Islet of Langerhans (tissue), 1 donor: ENCODE results near the gene TMEM198.

Source experiments
- FAIRE-seq: peaks from one replicate; lab custom pipeline; 2011; peaks lifted over from hg19 to GRCh38; lab: Jason Lieb, UNC

TMEM198 gene

DNA sequence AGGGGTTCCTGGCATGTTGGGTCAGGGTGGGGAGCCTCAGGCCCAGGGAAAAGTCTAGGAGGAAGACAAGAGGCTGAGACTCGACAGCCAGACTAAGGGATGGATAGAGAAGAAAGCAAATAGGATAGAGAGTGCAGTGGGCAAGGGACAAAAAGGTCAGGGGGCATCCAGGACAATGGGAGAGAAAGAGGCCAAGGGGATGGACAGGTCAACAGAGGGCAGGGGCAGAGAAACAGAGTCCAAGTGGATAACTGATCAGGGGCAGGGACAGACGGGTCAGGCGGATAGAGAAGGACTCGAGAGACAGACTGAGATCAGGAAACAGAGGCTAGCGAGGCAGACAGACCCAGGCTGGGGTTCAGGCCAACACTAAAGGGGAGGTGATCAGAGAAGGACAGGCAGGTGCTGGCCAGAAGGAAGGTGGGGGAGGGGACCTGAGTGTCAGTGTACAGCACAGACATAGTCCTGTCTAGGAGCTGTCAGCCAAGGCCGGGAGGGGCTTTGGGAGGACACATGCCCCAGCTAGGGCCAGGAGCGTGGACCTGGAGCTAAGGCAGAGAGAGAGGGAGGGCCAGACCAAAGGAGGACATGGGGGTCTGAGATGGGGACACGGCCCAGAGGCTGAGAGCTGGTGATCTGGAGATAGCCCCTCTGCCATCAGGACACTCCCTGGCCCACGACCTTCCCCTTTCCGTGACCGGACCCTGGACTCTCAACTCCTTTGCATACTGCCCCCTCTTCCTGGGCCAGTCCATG lies 17.3 kb upstream of the TMEM198 start:
- FAIRE-seq = no peak

DNA sequence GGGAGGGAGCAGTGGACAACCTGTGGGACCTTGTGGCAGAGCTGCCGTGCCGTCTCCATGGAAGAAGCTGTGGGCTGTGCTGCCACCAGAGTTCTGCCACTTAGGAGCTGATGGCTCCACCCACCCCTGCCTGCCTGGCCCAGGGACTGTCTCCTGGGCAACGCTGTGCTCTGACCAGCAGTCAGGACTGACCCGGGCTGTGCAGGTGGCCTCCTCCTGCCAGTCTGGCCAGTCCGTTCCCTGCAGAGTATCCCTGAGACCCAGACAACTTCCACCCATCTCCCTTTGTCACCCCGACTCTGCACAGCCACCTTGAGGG lies 16.8 kb upstream of the TMEM198 start:
- FAIRE-seq = peak; percentile 74

DNA sequence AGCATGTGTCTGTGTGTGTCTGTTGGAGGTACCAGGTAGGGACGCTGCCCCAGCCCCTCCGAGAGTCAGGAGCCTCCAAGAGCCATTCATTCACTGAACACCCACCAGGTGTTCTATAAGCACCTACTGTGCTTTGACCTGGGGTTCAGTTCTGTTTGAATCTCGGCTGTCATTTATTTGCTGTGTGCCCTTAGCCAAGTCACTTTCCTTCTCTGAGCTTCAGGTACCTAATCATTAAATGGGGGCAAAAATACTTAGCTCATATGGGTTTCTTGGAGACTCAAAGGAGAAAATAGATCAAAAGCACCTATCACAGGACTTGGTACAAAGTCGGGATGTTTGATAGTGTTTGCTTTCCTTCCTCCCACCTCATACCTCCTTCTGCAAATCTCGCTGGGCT lies 16.4 kb upstream of the TMEM198 start:
- FAIRE-seq = no peak

DNA sequence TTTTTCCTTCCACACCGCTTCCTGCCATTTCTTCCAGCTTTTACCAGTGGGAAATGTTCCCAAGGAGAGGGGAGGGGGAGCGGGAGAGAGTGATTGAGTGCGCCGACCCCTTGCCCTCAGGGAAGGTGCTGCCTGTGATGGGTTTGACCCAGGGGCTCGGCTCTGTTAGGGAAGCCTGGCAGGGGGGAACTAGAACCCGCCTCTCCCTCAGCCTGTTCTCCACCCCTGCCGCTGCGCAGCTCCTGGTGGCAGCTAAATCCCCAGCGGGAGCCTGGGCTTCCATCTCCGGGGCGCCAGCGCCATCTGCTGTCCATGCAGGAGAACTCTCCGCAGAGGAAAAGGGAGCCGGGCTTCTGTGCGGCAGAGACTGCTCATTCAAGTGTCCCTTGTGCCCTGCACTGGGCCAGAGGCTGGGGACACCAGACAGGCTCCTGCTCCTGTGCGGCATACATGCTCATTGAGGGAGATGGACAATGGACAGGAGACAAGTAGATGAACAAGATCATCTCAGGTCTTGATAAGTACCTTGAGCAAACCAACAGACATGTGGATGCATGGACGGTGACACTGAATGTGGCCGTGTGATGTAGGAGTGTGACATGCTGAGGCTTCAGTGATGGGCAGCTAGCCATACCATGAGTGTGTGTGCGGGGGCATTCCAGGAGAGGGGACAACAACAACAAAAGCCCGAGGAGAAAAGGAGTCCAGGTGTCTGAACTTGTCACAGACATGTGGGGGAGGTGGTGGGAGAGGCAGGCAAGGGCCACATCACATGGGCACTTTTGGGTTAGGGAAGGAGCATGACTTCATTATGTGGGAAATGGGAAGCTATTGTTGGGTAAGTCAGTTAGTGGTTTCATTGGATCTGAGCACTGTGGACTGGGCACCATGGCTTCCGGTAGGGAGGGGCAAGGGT lies 13.5 kb upstream of the TMEM198 start:
- FAIRE-seq = no peak

DNA sequence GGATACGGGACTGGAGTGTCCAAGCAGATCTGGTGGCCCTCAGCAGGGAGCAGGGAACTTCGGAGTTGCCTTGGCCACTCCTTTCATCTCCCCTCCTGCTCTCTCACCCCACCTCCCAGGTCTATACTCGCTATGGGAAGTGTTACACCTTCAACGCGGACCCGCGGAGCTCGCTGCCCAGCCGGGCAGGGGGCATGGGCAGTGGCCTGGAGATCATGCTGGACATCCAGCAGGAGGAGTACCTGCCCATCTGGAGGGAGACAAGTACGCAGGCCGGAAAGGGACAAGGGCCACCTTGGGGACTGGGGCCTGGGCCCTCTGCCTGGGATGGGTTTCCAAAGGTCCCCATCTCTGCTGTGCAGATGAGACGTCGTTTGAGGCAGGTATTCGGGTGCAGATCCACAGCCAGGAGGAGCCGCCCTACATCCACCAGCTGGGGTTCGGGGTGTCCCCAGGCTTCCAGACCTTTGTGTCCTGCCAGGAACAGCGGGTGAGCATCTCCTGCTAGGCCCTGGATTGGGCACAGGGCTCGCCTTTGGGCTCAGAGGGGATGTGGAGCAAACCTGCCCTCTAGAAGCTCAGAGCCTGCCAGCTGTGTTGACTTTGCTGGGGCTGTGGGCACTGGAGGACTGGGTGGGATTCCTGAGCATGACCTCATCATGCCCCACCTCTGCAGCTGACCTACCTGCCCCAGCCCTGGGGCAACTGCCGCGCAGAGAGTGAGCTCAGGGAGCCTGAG lies 12.0 kb upstream of the TMEM198 start:
- FAIRE-seq = no peak

DNA sequence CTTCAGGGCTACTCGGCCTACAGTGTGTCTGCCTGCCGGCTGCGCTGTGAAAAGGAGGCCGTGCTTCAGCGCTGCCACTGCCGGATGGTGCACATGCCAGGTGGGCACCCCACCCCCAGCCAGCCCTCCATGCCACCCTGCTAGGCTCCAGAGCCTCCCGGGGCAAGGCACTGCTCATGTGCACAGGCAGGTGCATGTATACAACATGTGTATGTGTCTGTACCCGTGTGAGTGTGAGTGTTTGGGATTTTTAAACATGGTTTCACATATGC lies 11.5 kb upstream of the TMEM198 start:
- no peak for FAIRE-seq

DNA sequence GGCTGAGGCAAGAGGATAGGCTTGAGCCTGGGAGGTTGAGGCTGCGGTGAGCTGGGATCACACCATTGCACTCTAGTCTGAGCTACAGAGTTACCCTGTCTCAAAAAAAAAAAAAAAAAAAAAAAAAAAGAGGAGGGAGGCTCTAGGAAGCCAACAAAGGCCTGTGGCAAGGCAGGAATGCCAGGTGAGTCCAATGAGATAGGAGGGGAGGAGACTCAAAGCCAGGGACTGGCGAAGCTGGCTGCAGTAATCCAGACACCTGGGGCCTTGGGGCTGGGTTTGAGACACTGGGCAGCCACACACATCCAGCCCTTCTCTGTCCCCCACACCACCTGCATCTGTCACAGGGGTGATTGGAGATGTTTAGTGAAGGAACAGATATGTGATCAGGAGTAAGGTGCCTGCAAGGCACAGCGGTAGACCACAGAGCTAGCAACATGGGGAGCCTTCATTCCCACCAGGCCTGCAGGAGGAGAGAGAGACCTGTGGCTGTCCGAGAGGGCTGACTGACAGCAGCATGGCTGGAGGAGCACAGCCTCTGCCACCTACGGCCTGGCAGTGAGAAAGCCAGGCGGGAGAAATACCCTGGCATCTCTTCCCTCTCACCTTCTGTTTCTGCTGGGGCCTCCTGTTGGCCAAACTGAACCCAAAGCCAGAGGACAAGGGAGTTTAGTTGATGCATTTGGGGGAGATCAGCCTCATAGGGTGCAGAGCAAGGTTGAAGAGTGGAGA lies 9.7 kb upstream of the TMEM198 start:
- no peak for FAIRE-seq

DNA sequence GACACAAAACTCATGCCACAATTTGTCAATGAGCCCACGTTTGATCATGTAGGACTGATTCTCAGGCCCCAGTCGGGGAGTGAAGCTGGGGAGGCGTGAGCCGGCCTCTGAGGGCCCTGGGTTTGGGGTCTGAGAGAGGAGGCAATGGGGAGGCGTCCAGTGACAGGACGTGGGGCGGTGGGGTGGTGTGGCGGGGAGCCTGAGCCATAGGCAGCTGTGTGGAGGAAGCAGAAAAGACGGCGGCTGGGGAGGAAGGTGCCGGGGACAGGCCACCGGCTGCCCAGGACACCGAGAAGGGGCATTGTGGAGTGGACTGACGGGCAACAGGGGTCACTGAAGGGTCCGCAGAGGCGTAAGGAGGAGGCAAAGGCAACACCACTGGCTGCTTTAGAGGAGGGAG lies 7.4 kb upstream of the TMEM198 start:
- FAIRE-seq = no peak

DNA sequence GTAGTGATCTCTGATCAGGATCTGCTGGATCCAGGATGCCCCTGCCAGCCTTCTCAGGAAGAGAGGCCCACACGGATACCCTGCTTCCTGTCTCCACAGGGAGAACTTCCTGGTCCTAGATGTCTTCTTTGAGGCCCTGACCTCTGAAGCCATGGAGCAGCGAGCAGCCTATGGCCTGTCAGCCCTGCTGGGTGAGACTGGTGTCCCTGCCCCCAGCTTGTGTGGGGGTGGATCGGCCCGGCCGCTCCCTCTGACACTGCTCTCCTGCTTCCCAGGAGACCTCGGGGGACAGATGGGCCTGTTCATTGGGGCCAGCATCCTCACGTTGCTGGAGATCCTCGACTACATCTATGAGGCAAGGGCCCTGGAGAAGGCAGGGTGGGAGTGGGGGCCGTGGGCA lies 6.9 kb upstream of the TMEM198 start:
- FAIRE-seq = no peak

DNA sequence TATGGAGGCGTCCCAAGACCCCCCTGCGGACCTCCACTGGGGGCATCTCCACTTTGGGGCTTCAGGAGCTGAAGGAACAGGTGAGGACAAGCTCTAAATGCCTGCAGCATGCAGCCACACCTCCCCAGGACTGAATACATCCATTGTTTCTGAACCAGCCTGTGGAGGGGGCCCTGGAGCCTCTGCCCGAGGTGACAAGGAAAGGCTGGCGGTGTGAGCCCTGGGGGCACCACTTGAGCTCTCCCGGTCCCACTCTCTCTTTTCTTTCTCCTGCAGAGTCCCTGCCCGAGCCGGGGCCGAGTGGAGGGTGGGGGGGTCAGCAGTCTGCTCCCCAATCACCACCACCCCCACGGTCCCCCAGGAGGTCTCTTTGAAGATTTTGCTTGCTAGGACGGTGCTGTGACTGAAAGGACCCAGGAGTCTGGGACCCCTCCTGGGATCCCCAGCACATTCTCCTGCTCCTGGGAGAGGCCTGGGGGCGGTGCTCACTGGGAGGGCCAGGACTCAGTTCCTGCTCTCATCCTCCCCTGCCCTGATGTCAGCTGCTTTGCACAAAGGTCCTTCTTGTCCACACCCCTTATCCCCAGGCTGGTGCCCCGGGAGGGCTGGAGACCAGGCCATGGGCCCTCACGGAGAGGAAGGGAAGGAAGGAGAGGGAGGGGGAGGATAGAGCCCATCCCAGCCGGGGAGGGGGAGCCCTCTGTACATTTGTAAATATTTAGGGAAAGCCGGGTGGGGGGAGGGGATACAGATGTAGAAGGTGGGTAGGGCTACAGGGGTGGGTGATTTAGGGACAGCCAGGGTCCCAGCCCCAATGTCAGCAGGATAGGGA lies 6.0 kb upstream of the TMEM198 start:
- no peak for FAIRE-seq

DNA sequence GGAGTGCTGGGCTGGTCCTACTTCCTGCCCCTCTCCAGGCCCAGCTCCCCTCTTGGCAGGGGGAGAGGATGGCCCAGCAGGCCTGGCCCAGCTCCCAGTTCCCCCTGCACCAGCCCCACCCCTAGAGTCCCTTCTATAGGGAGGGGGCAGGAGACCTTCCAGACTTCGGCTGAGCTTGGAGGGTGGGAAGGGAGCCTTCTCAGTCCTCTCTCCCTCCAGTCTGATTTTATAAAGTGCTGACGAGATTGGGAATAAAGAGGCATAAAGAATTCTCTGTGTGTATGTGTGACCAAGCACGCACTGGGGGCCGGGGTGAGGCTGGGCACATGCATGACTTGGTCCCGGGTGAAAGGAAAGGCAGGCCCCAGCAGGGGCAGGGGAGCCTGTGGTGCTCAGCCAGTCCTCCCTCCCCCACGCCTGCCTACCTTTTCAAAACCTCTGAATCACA lies 5.3 kb upstream of the TMEM198 start:
- no peak for FAIRE-seq

DNA sequence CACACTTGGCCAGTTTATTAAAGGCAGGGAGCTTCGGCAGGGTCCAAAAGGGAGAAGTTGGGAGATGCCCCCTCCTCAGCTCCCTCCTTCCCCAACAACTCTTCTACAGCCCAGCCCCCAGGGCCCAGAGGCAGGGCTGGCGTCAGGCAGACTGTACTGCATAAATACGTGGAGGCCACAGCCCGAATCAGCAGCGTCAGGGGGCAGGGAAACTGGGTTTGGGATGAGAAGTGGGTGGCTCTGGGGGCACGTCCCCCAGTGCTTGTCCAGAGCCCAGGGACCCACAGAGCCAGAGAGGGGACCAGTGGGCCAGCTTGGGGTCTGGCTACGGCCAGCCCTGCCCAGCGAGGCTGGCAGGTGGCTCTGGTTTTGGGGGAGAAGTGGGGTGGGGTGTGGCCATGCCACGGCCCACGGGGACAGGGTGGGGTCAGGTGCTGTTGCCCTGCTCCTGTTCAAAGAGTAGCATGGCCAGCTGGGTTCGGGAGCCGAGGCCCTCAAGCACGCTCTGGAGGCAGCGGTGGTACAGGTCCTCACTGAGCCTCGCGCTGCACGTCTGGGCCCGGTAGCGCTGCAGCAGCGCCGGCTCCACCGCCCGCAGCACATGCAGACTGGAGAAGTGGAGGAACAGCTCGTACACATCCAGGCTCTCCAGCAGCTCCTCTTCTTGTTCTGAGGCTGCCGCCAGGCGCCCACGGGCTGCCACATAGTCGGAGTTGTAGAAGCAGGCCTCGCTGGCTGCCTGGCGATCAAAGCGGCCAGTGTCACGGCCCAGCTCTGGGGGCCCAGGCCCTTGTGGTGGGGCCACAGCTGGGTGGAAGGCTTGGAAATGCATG lies 4.7 kb upstream of the TMEM198 start:
- FAIRE-seq = no peak

DNA sequence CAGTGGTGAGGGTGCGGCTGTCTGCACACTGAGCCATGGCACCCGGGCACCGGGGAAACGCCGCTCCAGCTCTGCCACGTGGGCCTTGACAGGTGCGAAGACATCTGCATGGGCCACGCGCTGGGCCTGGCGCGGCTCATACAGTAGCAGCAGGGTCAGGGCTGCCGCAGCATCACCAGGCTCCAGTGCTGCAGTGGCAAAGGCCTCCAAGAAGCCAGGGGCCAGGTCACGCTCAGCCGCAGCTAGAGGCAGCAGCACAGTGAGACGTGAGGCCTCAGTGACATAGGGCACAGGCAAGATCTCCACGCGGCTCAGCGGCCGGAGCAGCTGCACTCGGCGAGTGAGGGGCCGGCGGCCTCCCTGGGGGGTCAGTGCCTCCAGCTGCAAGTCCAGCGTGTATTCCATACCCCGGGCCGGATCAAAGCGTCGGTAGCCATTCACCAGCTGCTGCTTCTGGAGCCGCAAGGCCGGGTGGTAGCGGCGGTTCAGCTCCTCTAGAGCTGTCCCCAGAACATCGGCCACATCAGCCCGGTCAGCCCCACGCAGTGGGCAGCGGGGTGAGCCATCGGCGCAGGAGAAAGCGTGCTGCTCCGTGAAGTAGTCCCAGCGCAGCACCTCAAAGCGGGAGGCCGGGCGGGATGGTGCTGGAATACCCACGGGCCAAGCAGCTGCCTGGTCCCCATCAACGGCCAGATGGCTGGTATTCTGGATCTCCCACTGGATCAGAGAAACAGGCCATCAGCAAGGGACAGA lies 3.7 kb upstream of the TMEM198 start:
- no peak for FAIRE-seq

DNA sequence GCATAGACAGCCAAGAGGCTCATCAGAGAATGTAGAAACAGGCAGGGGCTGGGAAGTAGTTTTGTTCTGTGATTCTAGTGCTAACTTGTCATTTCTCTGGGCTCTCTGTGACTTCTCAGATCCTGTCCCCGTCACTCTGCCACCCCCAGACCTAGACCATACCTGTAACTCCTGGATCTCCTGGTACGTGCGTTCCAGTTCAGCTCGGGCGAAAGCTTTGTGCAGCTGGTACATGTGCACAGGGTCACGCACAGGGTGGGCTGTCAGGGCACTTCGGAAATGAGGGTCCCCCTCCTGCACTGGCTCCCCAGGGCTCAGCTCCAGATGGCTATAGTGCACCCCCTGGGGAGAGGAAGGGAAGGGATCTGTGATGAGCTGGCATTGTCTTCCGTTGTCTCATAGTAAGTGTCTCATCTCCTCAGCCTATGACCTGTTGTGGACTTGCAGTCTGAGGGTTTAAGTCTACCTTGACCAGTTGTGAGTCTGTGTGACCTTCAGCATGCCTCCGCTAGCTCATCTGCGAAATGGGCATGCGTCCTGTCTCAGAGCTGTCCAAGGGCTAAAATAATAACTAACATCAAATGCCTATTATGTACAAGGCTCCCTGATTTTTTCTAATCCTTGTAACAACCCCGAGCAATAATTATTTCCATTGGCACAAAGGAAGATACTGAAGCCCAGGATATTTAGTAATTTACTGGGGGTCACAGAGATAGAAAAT lies 2.9 kb upstream of the TMEM198 start:
- FAIRE-seq = no peak

DNA sequence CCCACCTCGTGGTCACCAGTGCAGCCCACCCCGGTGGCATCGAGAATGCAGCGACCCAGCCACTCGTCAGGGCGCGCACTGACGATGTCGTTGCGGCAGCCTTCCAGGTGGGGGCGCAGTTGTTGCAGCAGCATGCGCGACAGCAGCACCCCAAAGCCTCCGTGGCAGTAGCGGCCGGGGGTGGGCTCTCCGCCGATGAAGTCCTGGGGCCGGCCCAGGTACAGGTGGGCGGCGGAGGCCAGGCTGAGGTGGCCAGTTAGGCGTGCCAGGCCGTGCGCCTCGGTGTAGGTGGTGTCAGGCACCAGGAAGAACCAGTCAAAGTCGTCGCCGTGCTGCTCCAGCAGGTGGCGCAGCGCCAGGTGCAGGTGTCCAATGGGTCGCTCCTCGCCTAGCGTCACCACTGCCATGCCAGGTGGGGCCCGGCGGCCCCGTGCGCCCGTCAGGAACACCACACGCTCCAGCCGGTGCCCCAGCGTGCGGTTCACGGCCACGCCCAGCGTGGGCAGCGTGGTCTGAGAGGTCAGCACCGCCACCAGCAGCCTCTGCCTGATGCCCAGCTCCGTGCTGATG lies 2.1 kb upstream of the TMEM198 start:
- FAIRE-seq = no peak

DNA sequence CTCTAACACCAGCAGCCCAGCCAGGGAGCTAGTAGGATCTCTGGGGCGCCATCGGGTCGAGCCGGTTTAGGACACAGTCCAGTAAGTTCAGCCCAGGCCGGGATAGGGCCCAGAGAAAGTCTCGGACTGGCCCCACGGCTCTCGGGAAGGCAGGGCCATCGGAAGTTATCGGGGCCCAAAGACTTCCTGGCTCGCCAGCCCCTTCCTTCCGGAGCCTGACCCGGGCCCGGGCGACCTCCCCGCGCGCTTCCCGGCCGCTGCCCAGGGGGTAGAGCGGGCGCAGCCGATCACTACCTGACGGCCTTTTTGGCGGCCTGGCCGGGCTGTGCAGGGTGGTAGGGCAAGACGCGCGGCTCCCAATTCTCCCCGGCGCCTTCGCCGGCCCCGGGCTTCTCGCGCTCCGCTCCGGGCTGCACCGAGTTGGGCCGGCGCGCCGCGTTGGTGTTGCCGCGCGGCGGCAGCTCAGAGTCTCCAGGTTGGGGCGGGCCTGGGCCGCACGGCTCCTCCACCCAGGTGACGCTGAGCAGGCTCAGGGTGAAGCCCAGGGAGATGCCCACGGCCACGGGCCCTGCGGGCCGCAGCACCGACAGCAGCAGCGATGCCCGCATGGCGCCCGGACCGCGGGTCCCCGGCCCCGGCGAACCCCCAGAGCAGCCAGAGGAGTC lies 765 bp upstream of the TMEM198 start:
- FAIRE-seq = no peak

DNA sequence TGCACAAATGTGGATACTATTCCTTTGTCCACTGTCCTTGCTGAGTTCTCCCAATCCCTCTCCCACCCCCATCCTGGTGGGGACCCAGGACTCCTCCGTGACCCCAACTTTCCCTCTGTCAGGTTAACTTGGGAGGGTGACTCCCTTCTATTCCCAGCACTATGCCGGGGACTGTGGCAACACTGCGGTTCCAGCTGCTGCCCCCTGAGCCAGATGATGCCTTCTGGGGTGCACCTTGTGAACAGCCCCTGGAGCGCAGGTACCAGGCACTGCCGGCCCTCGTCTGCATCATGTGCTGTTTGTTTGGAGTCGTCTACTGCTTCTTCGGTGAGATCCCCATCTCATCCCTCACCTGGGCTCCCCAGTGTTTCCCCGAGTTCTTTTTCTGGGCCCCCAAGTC lies 739 bp downstream of the TMEM198 start:
- no peak for FAIRE-seq

DNA sequence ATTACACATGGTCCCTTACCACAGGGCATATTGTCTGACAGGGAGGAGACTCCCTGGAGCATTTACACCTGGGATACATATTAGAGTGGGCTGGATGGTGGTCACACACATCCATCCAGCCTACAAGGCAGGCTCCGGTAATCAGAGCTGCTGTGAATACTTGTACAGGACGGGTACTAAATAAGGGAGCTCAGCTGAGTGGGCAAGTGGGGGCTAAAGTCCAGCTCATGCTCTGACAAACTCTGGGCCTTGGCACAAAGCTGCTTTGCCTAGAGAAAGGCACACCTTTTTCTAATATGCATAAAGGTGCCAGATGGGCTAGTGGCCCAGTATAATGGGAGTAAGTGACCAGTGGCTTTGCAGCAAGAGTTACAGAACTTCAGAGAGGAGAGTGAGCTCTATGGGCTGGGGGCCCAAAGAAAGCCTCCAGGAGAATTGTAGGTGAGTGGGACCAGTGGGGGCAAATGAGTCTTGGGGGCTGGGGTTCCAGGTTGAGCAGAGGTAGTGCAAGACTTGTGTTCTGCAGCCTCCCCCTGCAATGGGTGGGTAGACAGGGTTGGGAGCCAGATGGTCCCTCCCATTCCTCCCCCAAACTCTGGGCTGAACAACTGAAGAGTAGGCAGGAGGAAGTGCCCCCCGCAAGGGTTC lies 1.6 kb downstream of the TMEM198 start:
- no peak for FAIRE-seq
